Fibroblast of the conjunctiva (primary cell): Measurements from ENCODE around the gene PTBP3.
"Not testable (repeated sequence)": the region's sequence is repeated elsewhere in the genome, so short reads cannot be mapped to it uniquely, and the experiment has no call there.

Experiments
- DNase-seq: peaks from one replicate; pipeline ENCODE4 v3.0.0-alpha.2; 2010; ENCODE audit warnings: low read depth

The PTBP3 gene

GRCh38 chr9:112200711-112201110, 132.7 kb downstream of the PTBP3 start:
- DNase-seq = no peak

DNA sequence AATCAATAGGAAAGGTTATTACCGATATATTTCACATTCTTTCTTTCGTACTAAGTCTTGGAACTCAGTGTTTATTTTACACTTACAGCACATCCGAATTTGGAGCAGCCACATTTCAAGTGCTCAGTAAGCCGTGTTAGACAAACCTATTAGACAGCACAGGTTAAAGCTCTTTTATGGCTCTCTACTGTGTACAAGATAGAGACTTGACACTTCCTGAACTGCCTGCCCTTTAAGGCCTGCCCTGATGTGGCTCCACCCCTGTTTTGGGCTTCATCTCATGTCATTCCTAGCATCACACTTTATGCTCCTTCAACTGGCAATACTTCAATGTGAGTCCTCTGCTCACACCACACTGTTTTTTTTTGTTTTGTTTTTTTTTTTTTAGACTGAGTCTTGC, 134.8 kb downstream of the PTBP3 start:
- DNase-seq = no peak

DNA sequence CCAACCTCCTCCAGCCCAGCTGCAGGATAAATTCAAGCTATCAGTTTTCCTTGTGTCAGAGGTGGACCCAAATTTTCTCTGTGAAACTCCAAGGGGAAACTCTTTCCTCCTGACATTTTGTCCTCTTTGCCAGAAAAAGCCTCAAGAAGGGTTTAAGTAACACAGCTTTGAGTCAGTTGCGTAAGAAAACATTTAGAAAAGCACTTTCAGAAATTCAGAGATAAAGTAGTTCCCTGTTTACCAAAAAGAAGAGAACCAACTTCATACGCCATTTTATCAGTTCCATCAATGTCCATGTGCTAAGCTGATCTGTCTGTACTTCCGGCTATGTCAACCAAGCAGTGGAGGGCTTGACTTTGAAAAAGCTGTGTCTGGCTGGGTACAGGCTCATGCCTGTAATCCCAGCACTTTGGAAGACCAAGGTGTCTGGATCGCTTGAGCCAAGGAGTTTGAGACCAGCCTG, 138.4 kb downstream of the PTBP3 start:
- peak; percentile 17 for DNase-seq

DNA sequence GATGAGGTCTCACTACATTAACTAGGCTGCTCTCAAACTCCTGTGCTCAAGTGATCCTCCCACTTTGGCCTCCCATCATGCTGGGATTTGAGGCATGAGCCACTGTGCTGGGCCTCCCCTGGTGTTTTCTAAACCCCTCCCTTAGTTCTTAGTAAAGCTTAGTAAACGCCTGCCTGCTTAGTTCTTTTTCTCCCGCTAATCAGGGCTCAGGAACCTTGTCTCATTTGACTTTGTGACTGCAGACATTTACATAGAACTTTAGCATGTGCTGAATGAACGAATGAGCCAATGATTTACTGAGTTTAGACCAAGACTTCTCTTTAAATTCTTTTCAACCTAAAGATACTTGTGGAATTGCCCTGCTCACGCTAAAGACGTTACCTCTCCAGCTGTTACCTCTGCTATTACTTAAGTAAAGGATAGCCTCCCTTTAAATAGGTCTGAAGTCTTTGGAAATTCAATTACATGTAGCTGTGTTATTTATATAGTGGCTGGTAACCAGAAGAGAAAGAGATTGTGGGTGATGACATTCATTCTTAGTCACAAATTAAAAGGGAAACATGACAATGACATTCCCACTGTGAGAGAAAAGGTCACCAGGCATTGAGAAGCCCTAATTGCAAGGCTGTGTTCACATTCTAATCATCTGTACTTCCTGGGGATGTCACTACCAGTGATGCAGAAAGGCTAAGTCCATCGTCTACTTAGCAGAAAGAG, 139.7 kb downstream of the PTBP3 start:
- DNase-seq = no peak

- not testable (repeated sequence) for DNase-seq
These were observed 143.1 kb downstream of the PTBP3 start for GRCh38 chr9:112190320-112190719.

GRCh38 chr9:112188884-112189283, 144.5 kb downstream of the PTBP3 start:
- no peak for DNase-seq

DNA sequence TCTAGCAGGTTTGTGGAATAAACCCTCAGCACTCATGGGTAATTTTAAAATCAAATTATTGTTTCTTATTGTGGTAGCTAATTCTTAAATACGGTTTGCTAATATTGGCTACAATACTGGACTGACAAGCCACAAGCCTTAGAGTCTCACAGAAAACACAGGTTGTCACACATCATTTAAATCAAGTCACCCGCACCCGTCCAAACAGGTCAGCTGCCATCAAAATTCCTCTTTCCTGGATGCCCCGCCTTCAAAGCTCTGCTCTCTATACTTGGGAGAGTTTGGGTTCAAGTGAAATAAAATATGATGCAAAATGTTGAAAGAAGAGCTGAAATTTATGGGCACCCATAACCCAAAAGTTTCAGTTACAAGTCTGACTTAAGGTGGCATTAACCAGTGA, 146.0 kb downstream of the PTBP3 start:
- DNase-seq = no peak

DNA sequence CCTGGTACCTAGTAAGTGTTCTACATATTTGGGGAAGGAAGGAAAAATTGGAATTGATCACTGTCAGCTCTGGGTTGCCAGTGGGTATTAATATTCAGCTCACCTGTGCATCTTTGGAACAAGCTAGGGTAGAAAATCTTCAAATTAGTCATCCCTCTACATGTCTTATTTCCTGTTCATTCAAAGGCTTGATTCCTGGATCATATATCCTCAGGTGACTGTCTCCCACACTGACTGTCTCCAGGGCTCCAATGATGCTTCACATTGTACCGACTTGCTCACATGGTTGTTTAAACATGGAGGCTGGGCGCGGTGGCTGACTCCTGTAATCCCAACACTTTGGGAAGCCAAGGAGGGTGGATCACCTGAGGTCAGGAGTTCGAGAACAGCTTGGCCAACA, 146.7 kb downstream of the PTBP3 start:
- DNase-seq = no peak

GRCh38 chr9:112184946-112185345, 148.5 kb downstream of the PTBP3 start:
- no peak for DNase-seq

DNA sequence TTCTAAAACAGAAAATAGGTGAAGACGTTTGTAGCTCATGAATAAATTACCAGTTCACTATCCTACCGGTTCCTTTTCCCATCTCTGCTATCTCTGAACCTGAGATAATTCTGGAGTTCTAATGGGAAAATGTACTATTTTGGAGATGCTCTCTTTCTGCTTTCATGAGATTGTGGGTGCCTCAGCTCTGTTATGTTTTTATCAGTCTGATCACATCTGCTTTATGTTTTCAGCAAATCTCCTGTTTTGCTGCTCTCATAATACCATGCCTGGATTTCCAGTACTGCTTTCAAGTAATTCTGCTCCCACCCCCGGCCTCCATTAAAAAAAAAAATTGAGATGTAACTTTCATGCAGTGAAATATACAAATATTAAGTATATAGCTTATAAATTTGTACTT, 149.2 kb downstream of the PTBP3 start:
- DNase-seq = no peak

GRCh38 chr9:112180387-112180881, 153.0 kb downstream of the PTBP3 start:
- DNase-seq = no peak

- DNase-seq = no peak
These were observed 153.6 kb downstream of the PTBP3 start for GRCh38 chr9:112179816-112180215.

DNA sequence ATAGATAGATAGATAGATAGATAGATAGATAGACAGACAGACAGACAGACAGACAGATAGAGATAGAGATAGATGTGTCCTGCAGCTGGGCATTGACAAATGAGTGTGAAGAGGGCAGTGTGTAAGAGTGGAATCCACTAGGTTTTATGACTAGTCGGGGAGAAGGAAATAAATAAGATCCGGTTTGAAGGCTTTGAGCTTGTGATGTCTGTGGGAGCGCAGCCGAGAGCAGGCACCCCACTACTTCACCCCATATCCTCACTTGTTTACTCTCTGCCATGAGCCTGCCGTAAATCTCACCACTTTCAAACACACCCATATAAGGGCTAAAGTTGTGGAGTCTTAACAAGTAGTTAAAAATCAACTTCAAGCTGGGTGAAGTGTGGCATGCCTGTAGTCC, 156.9 kb downstream of the PTBP3 start:
- no peak for DNase-seq

DNA sequence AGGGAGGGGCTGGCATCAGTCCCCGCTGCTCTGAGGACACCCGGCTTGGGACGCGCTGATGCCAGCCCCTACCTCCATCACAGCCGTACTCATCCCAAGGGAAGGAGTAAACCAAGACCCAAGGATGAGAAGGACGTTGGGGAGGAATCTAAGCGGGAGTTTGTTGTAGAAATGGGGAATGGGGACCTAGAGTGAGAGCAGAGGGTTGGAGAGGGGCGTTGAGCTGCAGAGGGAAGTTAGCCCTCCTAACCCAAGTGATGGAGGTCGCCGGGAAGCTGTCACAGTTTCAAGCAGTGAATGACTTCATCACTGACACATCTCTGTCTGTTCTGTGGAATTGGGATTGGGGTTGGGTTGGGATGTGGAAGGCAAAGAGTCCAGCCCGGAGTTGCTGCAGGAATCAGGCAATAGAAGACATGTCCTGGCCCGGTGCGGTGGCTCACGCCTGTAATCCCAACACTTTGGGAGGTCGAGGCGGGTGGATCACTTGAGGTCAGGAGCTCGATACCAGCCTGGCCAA, 157.6 kb downstream of the PTBP3 start:
- no peak for DNase-seq

GRCh38 chr9:112174965-112175795, 158.2 kb downstream of the PTBP3 start, which contains the start of gene SUSD1:
TSS of gene SUSD1 (minus strand) at chr9:112175297. CDS start at chr9:112175235, 62 bp downstream.
- DNase-seq = no peak

- DNase-seq = no peak
These were observed 159.0 kb downstream of the PTBP3 start for GRCh38 chr9:112174222-112174964.

GRCh38 chr9:112173489-112174221, 159.8 kb downstream of the PTBP3 start:
- DNase-seq = no peak

GRCh38 chr9:112170968-112171367, 162.5 kb downstream of the PTBP3 start:
- DNase-seq = no peak

GRCh38 chr9:112170235-112170634, 163.2 kb downstream of the PTBP3 start:
- no peak for DNase-seq

DNA sequence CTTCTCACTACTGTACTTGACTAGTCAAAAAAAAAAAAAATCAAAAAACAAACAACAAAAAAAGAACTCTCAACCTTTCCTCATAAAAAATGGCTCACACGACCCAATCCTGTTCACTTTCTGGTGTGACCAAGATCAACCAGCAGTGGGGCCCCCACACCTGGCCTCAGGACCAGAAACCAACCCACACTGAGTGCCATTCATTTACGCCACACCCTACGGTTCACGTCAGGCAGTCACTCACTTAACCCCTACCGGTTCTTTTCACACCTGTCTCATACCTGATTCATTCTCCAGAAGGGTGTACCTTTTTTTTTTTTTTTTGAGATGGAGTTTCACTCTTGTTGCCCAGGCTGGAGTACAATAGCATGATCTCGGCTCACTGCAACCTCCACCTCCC, 164.1 kb downstream of the PTBP3 start:
- DNase-seq = no peak

DNA sequence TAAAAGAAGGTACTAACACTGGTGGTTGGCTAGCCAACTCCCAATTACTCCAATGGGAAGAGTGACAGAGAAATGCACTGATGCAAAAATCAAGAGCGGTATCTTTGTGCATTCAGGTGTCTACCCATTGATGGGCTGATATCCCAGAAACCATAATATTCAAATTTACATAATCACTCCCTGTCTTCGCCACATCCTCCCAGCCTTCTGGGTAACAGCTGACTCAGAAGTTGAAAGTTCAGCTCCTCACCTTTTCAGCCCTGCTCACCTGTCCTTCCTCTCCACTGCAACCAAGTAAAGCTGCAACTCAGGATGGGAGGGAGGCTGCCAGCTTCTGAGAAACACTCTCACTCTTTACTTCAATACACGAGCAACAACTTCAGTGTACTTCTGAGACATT, 165.2 kb downstream of the PTBP3 start:
- DNase-seq = no peak
